CD4-positive, alpha-beta T cell treated with Interleukin-17A for 1 hour (primary cell): ENCODE results near the gene ATIC.

Source experiments
- DNase-seq: peaks from one replicate; pipeline ENCODE4 v3.0.0-alpha.2; 2020

The ATIC gene

DNA sequence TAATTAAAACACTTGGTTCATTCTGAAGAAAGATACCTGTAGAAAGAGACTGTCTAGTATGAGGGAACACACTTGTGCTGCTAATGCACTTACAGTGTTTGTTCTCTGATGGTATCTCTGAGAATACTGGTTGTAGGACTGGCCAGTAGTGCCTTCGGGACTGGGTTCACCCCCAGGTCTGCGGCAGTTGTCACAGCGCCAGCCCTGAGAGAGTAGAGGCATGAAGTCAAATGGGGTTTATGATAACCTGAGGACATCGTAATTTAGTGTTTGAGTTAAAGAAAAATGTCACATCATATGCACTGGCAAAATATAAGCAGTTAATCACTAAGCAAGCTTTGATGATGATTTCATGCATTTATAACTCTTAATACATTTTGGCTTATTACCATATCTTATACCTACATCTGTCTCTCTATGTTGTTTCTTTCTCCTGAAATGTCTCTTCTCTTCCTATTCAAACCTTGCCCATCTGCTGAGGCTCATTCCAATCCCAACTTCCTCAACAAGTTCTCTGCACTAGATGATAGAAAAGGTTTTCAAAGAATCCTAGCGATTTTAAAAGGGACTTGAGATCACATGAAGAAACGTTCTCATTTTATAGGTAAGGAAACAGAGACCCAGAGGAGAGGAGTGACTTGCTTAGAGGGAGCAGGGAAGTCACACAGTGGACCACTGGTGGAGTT, 50.2 kb downstream of the ATIC start:
- no peak for DNase-seq

DNA sequence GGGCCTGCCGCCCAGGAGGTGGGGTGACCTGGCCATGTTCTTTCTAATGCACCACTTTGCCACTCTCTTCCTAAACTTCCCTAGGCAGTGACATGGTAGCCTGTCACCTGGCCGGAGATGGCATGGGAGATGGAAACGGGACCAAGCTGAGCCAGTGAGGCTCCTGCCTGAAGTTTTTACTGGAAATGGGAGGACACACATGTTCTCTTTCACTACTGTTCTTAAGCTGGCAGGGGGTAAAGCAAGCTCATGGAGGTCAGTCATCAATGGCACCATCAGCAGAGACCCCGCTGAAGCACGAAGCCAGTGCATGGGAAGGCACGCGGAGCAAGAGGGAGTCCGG, 50.7 kb downstream of the ATIC start:
- DNase-seq, result no peak

DNA sequence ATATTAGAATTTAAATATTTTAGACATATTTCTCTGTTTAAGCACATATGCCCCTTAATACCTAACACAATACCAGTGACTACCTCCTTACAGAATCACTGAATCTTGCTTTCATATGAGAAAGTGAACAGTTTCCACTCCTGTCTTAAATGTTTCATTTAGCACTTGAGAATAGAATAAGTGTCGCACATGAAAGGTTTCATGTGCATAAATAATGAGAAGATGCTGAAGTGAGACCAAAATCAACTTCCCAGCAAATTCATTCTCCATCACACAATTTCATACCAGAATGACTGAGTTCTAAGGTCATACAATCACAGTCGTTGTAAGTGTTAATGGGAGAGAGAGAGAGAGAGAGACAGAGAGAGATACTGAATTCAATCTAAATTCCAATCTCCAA, 51.2 kb downstream of the ATIC start:
- no peak for DNase-seq

DNA sequence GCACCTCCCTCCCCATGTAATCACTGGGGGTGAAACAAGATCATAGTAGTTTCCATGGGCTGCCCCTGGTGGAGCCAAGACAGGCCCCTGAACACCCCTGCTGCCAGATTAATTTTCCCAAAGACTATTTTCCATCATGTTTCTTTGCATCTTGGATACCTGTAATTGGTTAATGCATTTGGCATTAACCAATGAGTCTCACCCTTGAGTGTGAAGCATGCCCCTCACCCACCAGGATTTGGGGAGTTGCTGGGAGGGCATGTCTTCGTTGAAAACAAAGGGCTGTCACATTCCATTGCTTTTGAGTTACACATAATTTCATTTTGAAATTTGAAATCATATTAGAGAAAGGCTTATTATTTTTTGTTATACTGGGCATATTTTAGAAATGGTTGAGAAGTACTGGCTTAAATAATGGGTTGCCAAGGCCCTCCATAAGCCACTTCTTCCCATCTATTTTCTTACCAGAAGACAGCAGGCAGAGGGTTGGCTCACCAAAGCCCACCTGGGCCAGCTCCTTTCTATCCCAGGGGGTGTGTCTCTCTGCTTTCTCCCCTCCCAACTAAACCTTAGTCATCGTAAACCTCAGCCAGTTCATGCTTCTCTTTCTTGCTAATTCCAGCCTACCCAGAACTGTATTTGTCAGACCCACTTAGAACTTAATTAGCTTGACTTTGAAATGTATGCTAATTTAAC, 51.8 kb downstream of the ATIC start:
- DNase-seq, result no peak

DNA sequence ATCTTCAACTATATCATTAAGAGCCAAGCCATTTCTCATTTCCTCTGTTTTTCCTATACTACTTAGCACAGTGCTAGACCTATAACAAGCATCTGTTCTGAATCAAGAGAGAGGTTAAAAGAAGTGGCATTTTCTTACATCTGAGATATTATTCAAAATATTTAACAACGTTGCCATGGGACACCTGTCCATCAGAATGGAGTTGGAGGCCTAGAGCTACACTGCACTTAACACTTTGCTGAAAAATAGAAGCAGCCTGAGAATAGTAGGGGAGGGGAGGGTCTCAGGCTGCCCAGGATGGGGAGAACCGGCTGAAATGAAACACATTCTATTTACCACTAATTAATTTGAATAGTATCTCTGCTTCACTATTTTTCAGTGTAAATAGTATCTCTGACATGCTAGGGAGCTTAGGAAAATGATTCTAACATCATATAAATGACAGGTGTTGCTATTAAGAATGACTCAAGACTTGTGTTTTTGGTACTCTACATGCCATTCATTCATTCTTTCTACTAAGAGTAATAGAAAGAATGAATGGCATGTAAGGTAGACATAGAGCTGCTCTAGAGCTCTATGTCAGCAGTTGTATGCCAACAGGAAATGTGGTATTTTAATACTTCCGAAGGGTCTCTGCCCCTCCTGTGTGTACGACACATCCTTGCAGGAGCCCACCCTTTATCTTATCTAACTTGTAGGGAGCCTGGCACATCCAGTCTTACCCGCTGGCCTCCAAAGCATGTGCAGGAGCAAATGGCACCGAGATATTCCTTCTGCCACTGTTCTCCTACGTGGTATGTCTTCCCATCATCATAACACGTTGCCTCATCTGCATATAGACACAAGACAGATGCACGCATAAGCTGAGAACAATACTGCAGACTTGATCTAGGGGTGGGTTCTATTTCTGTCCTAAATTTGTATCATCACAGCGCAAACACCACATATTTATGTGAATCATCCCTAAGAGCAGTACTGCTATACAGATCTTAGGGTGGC, 52.6 kb downstream of the ATIC start:
- no peak for DNase-seq

DNA sequence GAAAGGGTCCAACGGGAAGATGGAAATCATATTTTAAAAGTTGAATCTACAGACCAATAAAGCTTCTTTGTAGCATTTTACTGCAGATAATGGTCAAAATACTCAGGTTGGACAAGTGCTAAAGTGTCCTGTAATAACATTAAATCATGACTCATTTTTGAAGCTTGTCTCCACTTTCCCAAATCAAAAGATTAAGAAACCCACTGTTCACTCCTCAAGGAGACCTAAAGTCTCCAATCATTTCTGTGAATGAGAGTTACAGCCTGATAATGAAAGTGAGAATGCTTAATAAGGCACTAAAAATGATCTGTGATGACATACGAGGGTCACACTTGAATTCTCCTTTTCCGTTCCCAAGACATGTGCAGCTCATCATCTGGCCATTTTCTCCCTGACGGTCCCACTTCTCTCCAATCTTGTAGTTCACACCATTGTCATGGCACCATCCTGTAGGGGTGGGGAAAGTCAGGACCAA, 53.4 kb downstream of the ATIC start:
- DNase-seq, result no peak

DNA sequence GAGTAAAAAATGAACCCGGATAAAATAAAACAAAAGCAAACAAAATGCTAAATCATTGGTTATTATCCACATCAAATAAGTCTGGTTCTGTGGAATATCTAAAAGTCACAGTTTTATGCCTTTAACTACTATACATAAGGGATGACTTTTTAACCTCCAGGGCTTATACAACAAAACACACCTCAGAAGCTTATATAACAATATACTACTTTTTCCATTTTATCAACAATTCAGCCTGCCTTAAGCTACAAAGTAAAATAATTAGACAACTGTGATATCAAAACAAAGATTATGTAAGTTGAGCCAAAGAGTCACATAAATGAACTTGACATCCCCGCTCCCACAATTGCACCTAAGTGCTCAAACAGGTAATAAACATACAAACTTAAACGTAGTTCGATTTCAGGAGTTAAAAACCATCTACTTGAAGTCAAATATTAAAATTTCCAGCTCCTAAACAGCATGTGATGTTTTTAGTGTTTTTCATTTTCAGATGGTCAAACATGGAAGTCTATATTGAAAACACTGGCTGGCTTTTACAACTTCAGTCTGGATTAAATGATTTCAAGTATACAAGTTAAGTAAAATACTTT, 54.7 kb downstream of the ATIC start:
- DNase-seq, result no peak

DNA sequence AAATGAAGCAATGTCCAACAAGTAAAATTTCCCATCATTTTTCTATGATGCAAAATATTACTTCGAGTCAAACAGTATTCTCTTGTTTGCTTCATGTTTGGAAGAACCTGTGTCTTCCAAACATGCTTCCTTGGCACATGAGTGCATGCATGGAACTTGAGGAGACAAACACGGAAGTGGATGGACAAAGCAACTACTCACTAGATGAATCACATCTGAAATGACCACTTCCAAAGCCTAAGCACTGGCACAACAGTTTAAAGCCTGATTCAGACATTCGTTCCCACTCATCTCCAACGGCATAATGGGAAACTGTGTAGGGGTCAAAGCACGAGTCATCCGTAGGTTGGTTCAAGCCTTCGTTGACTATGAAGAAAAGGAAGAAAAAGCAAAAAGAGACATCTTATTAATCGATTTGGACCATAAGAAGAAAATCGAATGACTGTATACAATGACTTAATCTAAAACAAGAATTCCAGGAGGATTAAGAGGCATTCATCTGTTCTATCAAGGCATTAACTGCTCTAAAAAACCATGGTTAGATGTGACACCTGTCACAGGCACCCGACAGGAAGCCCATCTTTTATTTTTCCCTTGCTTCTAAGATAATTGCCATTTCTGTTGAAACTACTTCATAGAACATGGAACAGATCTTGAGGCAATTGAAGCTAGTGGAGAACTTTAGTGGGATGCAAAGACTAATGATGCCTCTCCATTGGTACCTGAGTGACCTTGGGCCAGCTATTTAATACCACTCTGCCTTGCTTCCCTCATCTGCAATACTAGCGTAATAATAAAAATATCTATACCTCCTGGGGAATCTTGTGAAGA, 56.0 kb downstream of the ATIC start:
- DNase-seq, result no peak

DNA sequence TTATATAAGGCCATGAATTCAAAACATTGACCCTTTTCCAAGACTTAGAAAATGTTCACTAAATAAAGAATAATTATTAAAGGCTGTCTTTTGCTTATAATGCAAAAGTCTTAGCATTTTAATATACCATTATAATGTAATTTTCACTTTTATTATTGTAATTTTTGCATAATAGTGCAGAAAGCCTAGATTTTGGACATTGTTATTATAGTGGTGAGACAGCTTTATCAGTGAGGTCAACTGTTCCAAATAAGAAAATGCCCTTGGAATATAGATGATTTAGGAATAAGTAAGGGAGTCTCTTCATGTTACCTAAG, 56.6 kb downstream of the ATIC start:
- DNase-seq, result no peak

DNA sequence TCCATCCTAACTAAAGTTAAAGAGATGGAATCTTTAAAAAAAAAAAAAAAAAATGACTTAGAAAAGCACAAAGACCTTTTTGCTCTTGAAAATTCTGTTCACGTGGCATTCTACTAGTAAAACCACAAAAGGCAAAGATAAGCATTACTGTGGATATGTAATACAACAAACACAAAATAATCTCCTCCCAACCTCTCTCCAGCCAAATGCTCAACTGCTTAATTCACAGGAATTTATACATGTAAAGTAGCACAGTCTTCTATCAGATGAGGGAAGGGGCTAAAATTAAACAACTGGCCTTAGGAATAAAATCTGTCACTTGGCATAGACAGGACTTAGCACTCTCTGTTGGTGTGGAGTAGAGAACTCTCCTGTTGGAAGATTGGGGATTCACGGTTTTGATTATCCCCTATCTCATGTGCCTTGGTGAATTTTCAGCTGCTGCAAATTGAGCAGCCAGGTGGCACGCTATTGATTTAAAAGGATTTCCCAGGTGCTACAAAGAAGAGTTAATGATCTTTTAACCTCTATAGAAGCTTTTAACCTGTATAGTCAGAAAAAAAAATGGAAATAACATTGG, 57.4 kb downstream of the ATIC start:
- no peak for DNase-seq

DNA sequence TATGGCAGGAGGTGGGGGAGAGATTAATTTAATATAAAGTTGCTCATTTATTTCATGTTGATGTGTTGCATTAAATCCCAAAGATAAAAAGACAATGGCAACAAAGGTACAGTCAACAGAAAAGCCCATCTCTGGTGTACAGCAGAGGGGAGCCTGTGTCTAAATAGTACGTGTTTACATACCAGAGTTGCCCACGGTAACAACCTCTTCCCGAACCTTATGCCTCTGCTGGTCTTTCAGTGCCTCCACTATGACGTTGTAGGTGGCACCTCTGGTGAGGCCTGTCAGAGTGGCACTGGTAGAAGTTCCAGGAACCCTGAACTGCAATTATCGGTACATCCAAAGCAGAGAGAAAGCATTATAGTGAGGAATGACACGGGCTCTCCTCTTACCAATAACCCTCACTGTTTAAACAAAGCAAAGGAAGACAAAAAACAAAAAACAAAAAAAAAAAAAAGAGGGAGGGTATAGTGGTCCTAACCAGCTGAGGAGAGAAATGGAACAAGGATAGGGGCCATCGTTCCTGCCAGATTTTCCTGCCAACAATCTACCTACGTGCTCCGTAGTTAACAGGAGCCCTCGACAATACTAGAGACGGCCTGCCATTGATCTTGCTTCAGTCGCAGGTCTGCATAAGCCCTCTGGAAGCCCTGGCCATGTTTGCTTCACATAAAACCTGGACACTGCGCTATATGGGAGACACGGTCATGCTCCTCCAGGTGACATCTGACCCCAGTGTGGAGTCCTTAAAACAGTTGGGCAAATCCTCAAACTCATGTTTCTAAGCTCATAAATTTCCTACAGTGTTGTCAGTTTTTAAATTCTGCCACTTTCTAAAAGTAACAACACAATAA, 58.5 kb downstream of the ATIC start:
- no peak for DNase-seq

DNA sequence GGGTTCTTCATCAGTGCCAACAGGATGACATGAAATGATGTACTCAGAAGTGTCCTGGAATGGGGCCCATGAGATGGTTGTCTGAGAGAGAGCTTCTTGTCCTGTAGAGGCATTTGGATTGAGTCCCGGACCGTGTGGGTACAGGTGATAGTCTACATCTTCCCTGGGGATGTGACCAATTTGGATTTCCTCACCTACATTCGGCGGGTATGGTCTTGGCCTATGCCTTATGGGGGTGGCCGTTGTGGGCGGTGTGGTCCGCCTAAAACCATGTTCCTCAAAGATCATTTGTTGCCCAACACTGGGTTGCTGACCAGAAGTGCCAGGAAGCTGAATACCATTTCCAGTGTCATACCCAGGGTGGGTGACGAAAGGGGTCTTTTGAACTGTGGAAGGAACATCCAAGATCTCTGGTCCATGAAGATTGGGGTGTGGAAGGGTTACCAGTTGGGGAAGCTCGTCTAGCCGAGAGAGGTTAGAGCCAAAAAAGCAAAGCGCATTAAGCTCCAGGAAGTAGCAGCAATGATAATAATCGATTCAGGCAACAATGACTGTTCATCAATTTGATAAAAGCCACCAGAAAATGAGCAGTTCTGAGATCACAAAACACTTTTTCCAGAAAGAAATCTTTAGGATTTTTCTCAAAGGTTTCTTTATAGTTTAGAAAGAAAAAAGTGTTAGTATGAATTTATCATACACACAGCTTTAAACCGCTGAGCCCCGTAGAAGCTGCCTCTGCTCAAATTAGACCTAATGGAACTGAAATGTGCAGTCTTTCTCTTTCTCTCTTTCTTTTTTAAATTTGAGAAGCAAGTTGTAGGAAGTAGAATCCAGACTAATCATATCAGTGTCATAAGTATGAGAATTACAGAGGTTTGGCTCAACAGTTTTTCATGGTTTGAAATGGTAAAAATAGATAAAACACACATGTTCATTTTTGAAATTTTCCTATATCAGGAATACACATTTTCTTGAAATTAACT, 60.3 kb downstream of the ATIC start:
- no peak for DNase-seq

DNA sequence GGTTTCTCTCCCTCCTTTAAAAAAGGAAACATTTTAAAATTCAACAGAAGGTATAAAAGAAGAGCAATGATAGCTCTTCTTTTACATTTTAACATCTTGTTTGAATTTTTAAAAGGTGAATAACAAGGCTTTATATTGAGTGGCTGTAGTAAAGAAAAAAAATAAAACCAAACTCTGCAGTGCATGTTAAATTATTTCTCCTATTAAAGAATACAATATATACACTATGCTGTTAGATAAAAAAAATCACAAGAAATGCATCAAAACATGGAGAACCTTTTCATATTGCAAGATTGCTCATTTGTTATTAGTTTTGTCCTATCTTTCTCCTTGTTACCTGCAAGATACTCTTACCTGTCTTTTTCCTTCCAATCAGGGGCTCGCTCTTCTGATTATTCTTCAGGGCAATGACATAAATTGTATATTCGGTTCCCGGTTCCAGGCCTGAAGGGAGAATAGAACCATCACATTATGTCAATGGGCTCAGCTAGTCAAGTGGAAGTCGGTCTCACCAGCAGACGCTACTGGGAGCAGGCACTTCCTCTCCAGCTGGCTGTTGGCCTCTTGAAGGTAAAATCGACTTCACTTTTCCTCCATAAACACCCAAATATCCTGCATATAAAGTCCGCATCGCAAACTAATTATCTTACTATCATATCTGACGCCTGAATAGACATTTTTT, 61.2 kb downstream of the ATIC start:
- DNase-seq, result no peak

DNA sequence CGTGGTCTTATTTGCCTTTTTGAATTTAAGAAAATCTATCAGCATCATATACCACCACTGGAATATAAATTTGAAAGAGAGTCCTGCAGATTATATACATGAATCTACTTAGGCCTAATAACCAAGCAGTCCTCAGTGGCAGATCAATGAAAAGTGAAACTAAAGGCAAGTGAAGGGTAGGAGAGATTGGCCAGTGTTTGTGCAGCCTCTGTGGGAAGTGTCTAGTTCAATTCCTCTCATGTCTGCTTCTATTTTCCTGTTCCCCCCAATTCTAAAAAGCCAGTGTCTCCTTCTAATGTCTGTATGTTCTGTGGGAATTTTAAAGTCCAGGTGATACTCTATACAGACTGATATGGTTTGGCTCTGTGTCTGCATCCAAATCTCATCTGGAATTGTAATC, 62.1 kb downstream of the ATIC start:
- DNase-seq, result no peak

DNA sequence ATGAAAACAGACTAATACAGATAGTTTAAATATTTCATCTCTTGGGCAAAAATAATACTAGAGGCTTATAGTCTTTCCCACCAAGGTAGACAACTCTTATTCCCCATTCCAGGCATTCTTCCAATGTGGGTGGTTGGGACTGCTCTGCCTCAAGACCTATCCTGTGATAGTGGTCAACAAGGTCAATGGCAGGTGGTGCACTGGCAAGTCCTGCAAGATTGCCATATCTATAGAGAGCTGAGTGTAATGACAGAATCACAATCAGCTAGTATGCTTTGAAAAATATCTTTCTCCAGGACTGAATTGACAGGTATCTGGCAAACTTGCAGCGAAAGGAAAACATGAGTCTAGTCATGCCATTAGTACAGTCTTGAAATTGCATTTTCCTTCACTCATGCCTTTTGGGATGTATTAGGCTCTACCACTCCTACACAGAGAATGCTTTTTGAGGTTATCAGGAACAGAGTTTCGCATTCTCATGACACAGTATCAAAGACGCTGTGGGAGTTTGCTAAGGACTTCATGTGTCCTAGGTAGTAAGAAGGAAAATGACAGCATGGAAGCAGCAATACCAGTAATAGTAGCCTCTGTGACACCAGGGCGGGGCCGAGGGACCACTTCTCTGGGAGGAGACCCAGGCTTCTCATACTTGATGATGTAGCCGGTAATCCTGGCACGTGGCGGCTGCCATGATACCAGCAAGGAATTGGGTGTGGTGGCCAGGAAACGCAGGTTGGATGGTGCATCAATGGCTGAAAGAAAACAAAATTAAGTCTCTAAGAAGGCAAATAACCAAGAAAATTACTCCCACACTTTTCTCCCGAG, 63.0 kb downstream of the ATIC start:
- DNase-seq, result no peak

DNA sequence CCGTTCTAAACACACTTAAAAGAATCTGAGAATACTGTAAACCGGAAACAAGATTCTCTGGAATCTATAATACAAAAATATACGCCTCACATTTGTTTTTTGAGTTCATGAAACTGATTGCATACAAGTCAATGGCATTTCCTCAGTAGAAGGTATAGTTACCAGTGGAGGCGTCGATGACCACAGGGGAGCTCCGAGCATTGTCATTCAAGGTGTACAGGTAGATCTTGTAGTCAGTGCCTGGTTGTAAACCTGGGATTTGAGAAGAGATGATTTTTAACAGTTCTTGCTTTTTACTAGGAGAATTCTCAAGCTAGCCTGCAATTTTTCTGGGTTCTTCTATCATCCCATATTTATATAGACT, 63.6 kb downstream of the ATIC start:
- no peak for DNase-seq

DNA sequence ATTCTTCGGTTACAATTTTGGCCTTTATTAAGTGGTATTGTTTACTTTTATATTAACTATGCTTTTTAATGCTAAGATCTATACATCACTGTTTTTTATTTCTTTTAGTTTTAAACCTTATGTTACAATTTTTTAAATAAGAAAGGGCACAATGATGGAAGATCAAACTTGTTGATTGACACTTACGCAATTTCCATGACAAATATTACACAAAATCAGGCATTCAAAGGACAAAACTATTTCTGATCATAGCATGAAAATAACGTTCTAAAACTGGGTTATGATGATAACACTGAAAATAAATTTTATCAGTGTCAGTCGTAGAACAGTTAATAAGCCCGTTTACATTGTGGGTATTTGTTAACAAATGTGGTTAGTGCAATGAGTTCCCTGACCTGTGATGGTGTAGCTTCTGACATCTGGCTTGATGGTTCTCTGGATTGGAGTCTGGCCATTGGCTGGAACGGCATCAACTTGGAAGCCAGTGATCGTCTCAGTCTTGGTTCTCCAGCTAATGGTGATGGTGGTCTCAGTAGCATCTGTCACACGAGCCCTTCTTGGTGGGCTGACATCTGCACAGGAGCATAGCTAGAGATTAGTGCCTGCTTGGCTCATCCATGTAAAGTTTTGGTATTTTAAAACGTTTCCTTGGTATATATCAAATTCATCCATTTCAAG, 64.4 kb downstream of the ATIC start:
- no peak for DNase-seq

DNA sequence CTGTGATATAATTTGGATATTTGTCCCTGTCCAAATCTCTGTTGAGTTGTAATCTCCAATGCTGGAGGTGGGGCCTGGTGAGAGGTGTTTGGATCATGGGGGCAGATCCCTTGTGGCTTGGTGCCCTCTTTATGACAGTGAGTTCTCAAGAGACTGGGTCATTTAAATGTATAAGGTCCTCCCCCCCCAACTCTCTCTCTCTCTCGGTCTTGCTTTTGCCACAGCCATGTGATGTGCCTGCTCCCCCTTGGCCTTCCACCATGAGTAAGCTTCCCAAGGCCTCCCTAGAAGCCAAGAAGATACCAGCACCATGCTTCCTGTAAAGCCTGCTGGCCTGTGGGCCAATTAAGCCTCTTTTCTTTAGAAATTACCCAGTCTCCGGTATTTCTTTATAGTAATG, 65.4 kb downstream of the ATIC start:
- DNase-seq, result no peak
